ENCODE results near the gene OR2S2. TPM values are rescaled to one million over a fixed set of nuclear protein-coding genes. Genes with fewer than 3 reads are reported as not detected.
"Not testable (repeated sequence)": the region's sequence is repeated elsewhere in the genome, so short reads cannot be mapped to it uniquely, and the experiment has no call there.

Gene OR2S2
- polyA plus RNA-seq, 3 donors: not detected

DNA sequence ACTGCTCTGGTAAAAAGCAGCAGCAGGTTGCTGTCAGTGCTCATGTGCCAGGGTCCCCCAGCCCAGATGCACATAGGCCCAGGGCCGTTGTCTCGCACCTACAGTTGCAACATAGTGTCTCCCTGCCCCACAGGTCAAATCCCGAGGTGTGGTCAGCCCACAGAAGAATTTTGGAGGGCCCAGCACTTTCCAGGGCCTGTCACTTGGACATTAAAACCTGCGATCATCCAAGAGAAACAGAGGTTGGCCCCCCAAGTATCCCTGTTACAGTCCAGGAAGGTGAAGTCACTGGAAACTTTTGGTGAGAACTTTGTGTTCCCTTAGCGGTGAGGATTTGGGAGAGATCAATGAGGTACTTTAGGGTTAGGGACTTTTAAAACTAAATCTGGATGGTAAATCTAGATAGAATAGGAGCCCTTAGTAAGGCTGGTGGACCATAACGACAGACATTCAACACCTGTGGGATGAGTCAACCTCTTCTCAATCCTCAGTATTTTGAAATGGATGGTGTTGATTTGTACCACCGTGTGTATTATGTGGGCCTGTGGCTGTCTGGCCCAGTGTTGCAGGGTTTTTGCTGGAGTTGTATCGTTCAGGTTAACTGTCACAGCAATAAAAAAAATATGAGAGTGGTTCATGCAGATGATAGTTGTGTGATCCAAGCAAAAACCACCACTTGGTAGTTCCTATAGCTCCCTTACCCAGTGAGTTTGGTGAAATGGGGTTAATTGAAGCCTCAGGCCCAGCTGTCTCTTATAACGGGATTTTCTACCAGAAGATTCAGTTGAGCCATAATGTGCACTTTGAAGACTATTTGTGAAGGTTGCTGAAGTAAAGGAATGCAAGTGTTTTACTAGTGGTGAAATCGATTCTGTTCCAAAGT is 19.2 kb downstream of the OR2S2 start:
- WGBS, 3 donors: 87 to 88% (median 87%) methylated on average over 10 of the region's 10 CpGs

DNA sequence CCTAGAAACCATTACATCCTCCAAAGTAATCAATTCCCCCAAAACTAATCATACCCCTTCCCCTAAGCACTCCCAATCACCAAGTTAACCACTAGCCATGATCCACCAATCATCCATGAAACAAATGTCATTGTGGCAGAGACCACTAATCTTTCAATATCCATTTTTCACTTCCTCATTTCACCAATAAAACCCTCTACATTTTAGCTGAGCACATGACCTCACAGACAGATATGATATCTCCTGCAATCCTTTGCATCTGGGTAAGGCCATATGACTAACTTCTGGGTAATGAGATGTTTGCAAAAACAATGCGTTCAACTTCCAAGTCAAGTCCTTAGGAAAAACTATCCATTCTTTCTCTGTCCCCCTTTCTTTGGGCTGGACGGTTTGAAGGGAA is 20.7 kb downstream of the OR2S2 start:
- 65 to 97% (median 65%) methylated on average over 2 of the region's 2 CpGs for WGBS, 3 donors
- no peak overlapping the region for H3K27ac ChIP-seq (ENCODE audit: low read depth, low read length)

More for the DNA sequence above, 19.2 kb downstream of the OR2S2 start:
- no peak overlapping the region for H3K27ac ChIP-seq (ENCODE audit: low read depth, low read length)

DNA sequence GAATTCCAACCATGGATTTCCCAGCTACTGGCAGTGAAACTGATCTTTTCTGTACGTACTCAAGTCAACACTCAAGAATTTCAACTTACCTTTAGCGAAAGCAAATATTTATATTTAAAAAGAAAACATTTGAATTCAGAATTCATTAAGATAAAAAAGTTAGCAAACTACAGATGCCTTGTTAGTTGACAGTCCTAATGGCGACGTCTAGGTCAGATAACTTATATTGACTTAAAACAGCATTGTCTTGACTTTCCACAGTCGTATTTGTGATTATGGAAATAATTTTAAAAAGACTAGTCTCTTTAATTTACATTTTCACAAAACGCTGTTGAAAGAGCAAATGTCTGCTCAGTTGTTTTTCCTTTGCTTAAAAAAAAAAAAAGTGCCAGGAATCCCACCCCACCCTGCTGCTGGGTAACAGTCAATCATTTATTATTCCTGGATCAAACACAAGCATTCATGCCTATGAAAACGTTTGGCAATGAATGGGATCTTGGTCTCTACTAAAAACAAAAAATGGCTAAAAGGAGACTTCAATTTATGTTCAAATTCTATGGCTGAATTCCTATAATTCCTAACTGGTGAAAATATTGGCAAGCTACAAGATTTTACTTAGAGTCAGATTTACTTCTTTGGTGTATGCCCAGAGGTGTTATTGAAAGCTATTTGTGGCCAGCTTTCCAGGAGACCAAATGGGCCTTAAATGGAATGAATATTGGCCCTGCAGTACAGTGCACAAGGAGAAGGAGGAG is 22.0 kb downstream of the OR2S2 start:
- WGBS, 3 donors: 25 to 74% (median 61%) methylated on average over 7 of the region's 7 CpGs
- no peak overlapping the region for H3K27ac ChIP-seq (ENCODE audit: low read depth, low read length)

DNA sequence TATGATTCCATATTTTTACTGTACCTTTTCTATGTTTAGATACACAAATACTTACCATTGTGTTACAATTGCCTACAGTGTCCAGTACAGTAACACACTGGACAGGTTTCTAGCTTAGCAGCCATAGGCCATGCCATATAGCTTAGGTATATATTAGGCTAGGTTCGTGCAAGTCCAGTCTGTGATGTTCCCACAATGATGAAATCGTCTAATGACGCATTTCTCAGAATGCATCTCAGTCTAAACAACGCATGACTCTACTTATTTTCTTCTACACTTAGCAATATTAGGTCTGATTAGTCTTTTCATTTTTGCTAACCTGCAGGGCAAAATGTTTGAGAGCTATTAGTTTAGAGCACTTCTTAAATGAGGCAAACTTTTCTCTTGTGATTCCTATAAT is 22.7 kb downstream of the OR2S2 start:
- 93 to 96% (median 95%) methylated on average over 4 of the region's 4 CpGs for WGBS, 3 donors
- H3K27ac ChIP-seq (ENCODE audit: low read depth, low read length): no peak overlapping the region

DNA sequence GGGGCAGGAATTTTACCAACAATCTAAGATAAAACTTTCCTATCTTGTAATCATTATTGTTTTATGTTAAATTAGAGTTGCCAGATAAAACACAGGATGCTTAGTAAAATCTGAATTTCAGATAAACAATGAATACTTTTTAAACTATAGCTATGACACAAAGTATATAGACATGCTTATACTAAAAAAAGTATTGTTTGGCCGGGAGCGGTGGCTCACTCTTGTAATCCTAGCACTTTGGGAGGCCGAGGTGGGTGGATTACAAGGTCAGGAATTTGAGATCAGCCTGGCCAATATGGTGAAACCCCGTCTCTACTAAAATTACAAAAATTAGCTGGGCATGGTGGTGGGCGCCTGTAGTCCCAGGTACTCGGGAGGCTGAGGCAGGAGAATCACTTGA is 23.9 kb downstream of the OR2S2 start:
- WGBS, 3 donors: 92 to 96% (median 95%) methylated on average over 6 of the region's 6 CpGs
- H3K27ac ChIP-seq (ENCODE audit: low read depth, low read length): not testable (repeated sequence)

DNA sequence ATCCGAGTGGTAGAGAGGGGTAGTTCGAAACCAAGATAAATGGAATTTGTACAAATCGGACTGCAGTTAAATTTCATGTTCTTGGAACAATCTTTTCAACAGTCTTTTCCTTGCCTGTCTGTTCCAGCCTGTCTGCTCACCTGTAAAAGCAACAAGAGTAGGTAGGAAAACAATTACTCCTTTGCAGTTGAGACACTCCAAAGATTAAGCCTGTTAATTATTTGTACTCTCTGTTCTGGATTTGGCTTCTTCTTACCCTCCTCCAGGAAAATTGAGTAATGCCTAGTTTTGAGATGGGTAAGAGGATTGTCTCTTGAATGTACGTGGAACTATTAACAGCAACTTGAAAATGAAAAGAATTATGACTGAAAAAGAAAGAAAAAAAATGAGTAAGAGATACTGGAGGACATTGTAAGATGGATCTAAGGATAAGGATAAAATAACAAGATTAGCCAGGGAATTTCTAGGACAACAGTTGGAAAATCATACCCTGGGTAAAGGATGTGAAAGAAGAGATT is 24.3 kb downstream of the OR2S2 start:
- 80 to 85% (median 83%) methylated on average over 4 of the region's 4 CpGs for WGBS, 3 donors
- no peak overlapping the region for H3K27ac ChIP-seq (ENCODE audit: low read depth, low read length)

DNA sequence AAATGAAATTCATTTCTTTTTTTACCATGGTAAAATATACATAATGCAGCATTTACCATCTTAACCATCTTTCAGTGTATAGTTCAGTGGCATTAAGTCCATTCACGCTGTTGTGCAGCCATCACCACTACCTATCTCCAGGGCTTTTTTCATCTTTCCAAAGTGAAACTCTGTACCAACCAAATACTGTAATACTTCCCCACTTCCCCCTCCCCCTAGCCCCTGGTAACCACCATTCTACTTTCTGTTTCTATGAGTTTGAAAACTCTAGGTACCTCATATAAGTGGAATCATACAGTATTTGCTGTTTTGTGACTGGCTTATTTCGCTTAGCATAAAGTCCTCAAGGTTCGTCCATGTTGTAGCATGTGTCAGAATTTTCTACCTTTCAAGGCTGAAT is 25.2 kb downstream of the OR2S2 start:
- no peak overlapping the region for H3K27ac ChIP-seq (ENCODE audit: low read depth, low read length)
- WGBS, 3 donors: 85 to 97% (median 87%) methylated on average over 3 of the region's 3 CpGs

DNA sequence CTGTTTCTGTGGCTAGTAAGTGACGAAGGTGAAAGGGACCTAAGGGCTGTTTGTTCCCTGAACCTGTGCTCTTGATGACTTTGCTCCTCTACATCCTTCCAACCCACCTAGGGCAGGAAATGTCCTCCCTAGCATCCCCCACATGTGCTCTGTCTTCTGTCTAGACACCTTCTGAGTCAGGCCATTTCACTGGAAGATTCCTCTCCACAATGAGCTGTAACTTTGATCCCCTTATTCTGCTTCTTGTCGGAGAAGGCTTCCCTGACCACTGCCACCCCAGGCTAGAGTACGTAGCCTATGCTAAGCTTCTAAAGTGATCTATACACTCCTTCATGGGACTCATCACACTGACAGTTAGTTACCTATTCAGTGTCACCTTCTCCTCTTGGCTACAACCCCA is 27.0 kb downstream of the OR2S2 start:
- no peak overlapping the region for H3K27ac ChIP-seq (ENCODE audit: low read depth, low read length)
- WGBS, 3 donors: 89 to 97% (median 96%) methylated on average over 3 of the region's 3 CpGs

DNA sequence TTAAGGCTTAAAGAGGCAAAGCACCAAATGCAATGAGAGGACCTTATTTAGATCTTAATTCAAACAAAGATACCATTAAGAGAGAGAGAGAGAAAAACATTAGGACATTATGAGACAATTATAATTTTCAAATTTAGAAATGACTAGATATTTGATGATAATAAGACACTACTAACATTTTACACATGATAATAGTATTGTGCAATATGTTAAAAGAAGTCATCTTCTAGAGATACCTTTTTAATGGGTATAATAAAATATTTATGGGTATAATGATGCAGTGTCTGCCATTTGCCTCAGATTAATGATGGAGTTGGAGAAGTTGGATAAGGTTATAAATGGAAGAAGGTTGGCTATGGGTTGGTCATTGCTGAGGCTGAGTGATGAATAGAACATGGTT is 27.4 kb downstream of the OR2S2 start:
- no peak overlapping the region for H3K27ac ChIP-seq (ENCODE audit: low read depth, low read length)

DNA sequence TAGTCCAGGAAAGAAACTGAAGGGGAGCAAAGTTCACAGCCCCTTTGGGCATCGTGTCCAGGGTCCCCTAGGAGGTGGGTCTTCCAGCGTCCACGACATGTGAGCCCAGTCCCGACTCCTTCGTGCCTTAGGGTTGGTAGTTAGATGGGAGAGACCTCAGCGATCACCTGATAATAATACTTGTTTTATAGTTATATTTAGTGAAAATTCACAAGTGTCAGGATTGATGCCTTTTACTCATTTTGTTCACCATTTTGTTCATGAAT is 28.6 kb downstream of the OR2S2 start:
- H3K27ac ChIP-seq (ENCODE audit: low read depth, low read length): no peak overlapping the region
- WGBS, 3 donors: 73 to 78% (median 77%) methylated on average over 6 of the region's 6 CpGs

DNA sequence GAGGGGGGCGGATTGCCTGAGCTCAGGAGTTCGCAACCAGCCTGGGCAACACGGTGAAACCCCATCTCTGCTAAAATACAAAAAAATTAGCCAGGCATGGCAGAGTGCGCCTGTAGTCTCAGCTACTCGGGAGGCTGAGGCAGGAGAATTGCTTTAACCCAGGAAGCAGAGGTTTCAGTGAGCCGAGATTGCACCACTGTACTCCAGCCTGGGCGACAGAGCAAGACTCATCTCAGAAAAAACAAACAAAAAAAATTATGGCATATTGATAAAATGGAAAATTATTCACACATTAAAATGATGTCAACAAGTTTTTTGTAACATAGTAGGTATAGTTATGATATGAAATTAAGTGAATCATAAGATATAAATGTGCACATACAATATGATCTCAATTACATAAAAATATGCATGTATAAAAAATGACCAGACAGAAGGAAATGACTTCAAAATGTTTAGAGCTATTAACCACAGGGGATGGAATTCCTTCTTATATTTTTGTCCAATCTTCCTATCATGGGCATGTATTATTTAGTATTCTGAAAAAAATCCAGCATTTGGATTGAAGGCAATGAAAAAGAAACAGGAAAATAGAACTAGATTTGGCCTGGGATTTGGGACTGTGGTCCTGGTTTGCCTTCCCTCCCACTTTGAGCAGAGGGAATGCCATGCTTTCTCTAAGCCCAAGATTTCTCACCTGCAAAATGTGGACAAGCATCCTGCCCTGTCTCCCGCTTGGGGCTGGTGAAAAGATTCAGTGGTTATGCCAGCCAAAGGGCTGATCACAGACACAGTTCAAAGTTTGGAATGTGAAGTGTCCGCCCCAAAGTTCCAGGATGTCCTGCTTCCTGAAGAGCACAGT is 29.1 kb downstream of the OR2S2 start:
- no peak overlapping the region for H3K27ac ChIP-seq (ENCODE audit: low read depth, low read length)

DNA sequence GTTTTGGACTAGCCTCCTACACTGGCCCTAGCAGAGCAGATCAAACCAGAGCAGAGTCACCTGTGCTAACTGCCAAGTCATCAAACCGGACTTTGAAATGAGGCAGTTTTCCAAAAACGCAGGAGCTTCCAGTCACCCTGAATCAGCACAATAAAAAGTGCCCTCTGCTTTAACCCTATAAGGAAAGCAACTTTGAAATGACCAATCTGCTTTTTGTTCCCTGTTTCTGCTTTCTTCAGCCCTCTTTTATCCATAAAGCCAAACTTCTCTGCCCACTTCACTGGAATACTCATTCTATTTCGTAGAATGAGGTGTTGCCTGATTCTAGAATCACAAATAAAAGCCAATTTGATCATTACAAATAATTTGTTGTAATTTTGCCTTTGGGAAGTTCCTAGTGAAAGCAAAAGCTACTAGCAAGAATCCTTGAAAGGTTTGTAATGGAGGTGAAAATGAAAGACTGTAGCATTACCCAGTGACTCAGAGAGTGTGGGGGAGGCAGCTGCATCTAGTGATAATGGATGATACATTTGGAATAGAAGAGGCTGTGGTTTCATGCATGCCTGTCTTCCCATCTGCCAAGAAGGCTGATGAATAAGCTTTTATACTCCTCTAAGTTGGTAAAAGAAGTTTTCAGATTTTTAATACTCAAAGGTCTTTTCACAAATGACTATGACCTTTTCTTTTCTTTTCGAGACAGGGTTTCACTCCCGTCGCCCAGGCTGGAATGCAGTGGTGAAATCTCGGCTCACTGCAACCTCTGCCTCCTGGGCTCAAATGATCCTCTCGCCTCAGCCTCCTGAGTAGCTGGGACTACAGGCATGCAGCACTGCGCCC is 33.8 kb downstream of the OR2S2 start:
- WGBS, 3 donors: 57 to 67% (median 60%) methylated on average over 9 of the region's 9 CpGs
- H3K27ac ChIP-seq (ENCODE audit: low read depth, low read length): no peak overlapping the region

More for the DNA sequence above, 29.1 kb downstream of the OR2S2 start:
- 80 to 82% (median 80%) methylated on average over 9 of the region's 9 CpGs for WGBS, 3 donors

DNA sequence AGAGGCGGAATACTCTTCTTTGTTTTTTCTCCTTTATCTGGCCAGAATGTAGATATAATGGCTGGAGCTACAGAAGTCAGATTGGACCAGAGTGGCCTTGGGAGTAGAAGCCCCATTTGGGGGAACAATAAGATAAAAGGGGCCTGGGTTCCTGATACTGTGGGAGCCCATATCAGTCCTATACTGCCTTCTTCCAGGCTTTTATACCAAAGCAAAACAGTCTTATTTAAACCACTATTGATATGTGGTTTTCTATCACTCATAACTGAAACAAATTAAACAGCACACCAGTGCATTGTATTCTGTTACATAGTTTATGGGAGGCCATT is 34.4 kb downstream of the OR2S2 start:
- no peak overlapping the region for H3K27ac ChIP-seq (ENCODE audit: low read depth, low read length)
- WGBS, 3 donors: 73 to 96% (median 95%) methylated on average over 1 of the region's 1 CpG

DNA sequence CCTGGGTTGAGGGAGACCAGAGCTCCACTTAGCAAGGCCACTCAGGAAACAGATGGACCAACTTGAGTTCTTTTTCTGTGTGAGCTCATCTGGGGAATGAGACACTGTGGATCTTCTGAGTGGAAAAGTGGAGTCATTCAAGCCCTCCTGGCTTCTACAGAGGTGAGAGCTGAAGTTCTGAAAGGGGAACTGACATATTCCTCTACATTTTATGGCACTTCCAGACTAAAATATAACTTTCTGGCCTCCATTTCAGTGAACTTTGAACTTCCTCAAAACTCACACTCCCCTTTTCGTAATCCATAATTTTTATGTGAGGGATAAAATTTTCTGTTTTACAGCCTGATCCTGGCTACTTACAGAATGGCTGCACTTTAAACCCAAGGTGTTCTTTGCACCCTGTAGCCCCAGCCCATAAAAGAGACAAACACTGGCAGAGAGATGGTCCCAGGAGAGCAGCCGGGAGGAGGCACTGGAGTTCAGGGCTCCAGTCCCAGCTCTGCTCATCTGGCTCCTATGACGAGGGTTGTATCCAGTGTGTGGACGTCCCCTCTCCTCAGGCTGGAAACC is 37.8 kb downstream of the OR2S2 start:
- 40 to 81% (median 55%) methylated on average over 4 of the region's 4 CpGs for WGBS, 3 donors
- H3K27ac ChIP-seq (ENCODE audit: low read depth, low read length): no peak overlapping the region

DNA sequence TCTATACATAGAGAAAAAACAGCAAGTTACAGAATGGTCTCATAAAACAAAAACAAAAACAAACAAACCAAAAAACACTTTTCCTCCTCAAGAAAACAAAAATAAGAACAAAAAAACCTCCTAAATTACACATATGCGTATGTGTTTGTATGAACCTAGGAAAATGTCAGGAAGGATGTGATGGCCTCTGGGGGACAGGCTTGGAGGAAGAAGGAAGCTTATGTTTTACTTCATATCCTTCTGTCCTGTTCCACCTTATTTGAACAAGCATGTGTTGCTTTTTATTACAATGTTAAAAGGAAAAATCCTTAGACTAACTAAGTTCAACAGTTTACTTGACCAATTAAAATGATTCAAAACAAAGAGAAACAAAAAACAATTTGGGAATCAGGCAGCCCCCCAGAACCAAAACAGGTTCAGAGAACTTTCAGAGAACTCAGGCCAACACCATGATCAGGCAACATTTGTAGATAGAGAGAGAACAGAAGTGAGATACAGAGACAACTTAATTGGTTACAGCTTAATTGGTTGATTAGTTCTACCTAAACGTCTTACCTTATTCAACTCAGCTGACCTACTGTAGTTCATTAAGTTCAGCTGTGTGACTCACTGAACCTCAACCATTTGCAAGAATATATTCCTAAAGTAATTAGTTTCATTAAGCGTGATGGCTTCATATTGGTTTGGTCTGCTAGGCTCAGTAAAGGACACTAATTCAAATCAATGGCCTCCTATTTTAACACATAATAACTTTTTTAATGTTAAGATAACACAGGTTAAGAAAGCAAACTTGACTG is 38.5 kb downstream of the OR2S2 start:
- no peak overlapping the region for H3K27ac ChIP-seq (ENCODE audit: low read depth, low read length)
- WGBS, 3 donors: 76 to 90% (median 78%) methylated on average over 3 of the region's 3 CpGs

DNA sequence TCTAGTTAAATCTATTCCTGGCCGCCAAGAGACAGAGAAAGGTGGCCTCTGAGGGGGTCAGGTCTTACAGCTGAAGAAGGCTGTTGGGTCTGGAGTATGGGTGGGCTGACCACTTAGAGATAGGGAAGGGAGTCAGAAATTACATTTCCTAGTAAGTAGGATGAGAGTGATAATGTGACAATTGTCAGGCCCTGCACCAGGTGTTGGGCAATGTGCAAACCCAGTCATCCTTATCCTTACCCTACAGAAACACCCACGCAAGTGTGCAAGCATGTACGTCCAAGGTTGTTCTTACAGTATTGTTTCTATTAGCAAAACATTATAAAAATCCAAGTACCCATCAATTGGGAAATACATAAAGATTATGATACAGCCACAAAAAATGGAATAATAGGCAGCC is 39.2 kb downstream of the OR2S2 start:
- H3K27ac ChIP-seq (ENCODE audit: low read depth, low read length): no peak overlapping the region
- WGBS, 3 donors: 73 to 87% (median 84%) methylated on average over 3 of the region's 3 CpGs

DNA sequence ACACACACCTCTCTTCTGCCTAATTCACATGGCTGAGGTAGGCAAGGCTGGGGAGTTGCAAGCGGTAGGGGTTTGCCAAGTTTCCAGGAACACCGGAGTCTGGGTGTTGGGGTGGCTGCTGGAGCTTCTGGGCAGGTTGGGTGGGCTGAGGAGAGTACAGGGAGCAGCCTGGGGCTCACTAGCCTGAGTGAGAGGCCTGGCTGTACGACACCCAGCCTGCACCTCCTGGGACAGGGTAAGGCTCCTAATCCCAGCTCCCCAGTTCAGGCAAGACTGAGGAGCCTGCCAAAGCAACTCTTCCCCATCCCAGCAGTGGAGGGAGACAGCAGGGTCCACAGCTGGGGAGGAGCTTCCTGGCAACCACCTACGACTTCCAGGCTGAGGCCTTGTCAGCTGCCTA is 40.7 kb downstream of the OR2S2 start:
- H3K27ac ChIP-seq (ENCODE audit: low read depth, low read length): no peak overlapping the region
- WGBS, 3 donors: 70 to 91% (median 76%) methylated on average over 4 of the region's 4 CpGs
